Choroid plexus epithelial cell (primary cell): Measurements from ENCODE around the gene MEGF8.

Source experiments
- DNase-seq: peaks from one replicate; pipeline ENCODE4 v3.0.0-alpha.2; 2010; ENCODE audit warnings: low read depth
- H3K4me3 ChIP-seq: 2 replicates; pipeline ENCODE4 v1.5.1; 2011; ENCODE audit warnings: low read depth, mild to moderate bottlenecking, control low read depth, low read length, moderate library complexity
- CTCF ChIP-seq: conservative IDR thresholded peaks from 2 replicates; pipeline ENCODE4 v1.5.1; 2011; ENCODE audit warnings: low read depth, mild to moderate bottlenecking, control low read depth, inconsistent platforms, low read length, moderate library complexity

Gene MEGF8

GRCh38 chr19:42325308-42325895, at the start of gene MEGF8:
MEGF8 (plus strand) TSS chr19:42325635; CDS start chr19:42326244, 609 bp downstream.
- H3K4me3 ChIP-seq = peak within 1 kb of the TSS; percentile 90
- TF ChIP-seq CTCF = peak; percentile 96
- DNase-seq = peak; percentile 99

GRCh38 chr19:42276284-42276683, 49.2 kb upstream of the MEGF8 start:
- DNase-seq = no peak
- no peak overlapping the region for H3K4me3 ChIP-seq
- no peak for TF ChIP-seq CTCF

GRCh38 chr19:42276821-42277220, 48.6 kb upstream of the MEGF8 start:
- DNase-seq = no peak
- no peak overlapping the region for H3K4me3 ChIP-seq
- TF ChIP-seq CTCF = no peak

GRCh38 chr19:42277821-42278451, 47.5 kb upstream of the MEGF8 start:
- H3K4me3 ChIP-seq = no peak overlapping the region
- DNase-seq = no peak
- no peak for TF ChIP-seq CTCF

- H3K4me3 ChIP-seq = no peak overlapping the region
- TF ChIP-seq CTCF = no peak
- DNase-seq = no peak
Measured at GRCh38 chr19:42278452-42279154, 46.8 kb upstream of the MEGF8 start.

- DNase-seq = no peak
- peak overlapping the region; percentile 79 for H3K4me3 ChIP-seq
Measured at GRCh38 chr19:42279155-42279901, 46.1 kb upstream of the MEGF8 start.

More at GRCh38 chr19:42279155-42279901, 46.1 kb upstream of the MEGF8 start:
- TF ChIP-seq CTCF = no peak
